Small intestine (tissue), 7 donors: ENCODE data around the gene RAPGEF2. TPM values are rescaled to one million over a fixed set of nuclear protein-coding genes. Genes with fewer than 3 reads are reported as not detected.
A peak's percentile ranks its signal among the peaks of the same experiment; 100 is the strongest.

ENCODE experiments used
- DNase-seq, 2 donors: peaks; one replicate each; pipeline versions ENCODE4 v3.0.0 to v3.0.0-alpha.2; 2013
- FAIRE-seq: peaks from 2 replicates; lab custom pipeline; 2012; peaks lifted over from hg19 to GRCh38; lab: Jason Lieb, UNC
- H3K27ac ChIP-seq, 3 donors: one replicate each; pipeline ENCODE4 v1.5.1; 2013; ENCODE audit warnings: low read length in 2 of 3, mild to moderate bottlenecking in 2 of 3, control low read depth in 1 of 3, inconsistent platforms in 1 of 3, low read depth in 1 of 3, moderate library complexity in 1 of 3
- H3K27me3 ChIP-seq, 3 donors: one replicate each; pipeline ENCODE4 v1.6.1; 2013; ENCODE audit warnings: low read length in 3 of 3, inconsistent platforms in 1 of 3; ENCODE audit not compliant: control insufficient read depth in 3 of 3, insufficient read depth in 3 of 3
- H3K36me3 ChIP-seq, 3 donors: one replicate each; pipeline ENCODE4 v1.6.1; 2013; ENCODE audit warnings: low read length in 3 of 3, inconsistent platforms in 1 of 3, low read depth in 1 of 3, mild to moderate bottlenecking in 1 of 3, moderate library complexity in 1 of 3; ENCODE audit not compliant: control insufficient read depth in 3 of 3, insufficient read depth in 2 of 3
- H3K4me1 ChIP-seq, 3 donors: one replicate each; pipeline ENCODE4 v1.6.1; 2013; ENCODE audit warnings: low read length in 2 of 3, inconsistent platforms in 1 of 3, low read depth in 1 of 3, mild to moderate bottlenecking in 1 of 3, moderate library complexity in 1 of 3; ENCODE audit not compliant: control insufficient read depth in 3 of 3, insufficient read depth in 2 of 3
- H3K4me3 ChIP-seq, 3 donors: one replicate each; pipeline ENCODE4 v1.5.1; 2013; ENCODE audit warnings: low read length in 3 of 3, control low read depth in 1 of 3, inconsistent platforms in 1 of 3, low read depth in 1 of 3, mild to moderate bottlenecking in 1 of 3, moderate library complexity in 1 of 3
- H3K9me3 ChIP-seq, 2 donors: one replicate each; pipeline ENCODE4 v1.6.1; 2013; ENCODE audit warnings: low read depth in 1 of 2, low read length in 1 of 2; ENCODE audit not compliant: control insufficient read depth in 2 of 2, insufficient read depth in 1 of 2
- WGBS, 3 donors: extraction: QIAGEN DNeasy Blood & Tissue Kit; methylation state at CpG; one replicate each; pipeline ENCODE4 v1.1.7; 2013; 5-methylcytosine and 5-hydroxymethylcytosine counted together
- polyA plus RNA-seq, 4 donors: library from polyadenylated mRNA; stranded (reverse) in 3 of 4; unstranded in 1 of 4; fragments of 200-250 nt in 3 of 4; fragments of 120-200 nt in 1 of 4; gene quantifications; one replicate each; pipeline versions ENCODE4 v1.2.1 to v1.2.3, GENCODE V29; 2013
- donor health status: healthy with polysubstance abuse.
- donor health status: control.
- donor health status: control.
- donor health status: Bipolar disorder and iron deficiency.
- donor health status: healthy.

Gene RAPGEF2
- polyA plus RNA-seq, 4 donors = 7.6 to 49.5 (median 11.8) TPM

- no peak overlapping the region for H3K4me3 ChIP-seq
- DNase-seq (no peak), FAIRE-seq (no peak)
- no peak overlapping the region for H3K27ac ChIP-seq
- peaks cover 0 to 8% (median 4%) of the 10 kb centered on the region in 3 donors for H3K4me1 ChIP-seq
- H3K36me3 ChIP-seq = no peaks in the 10 kb centered on the region
- H3K27me3 ChIP-seq = no peaks in the 10 kb centered on the region
- H3K9me3 ChIP-seq = no peaks in the 10 kb centered on the region
- WGBS, 3 donors = 74 to 93% (median 83%) methylated on average over 1 of the region's 1 CpG
Measured at GRCh38 chr4:159162576-159162975, 59.7 kb downstream of the RAPGEF2 start.

GRCh38 chr4:159163521-159163920 lies 60.6 kb downstream of the RAPGEF2 start:
- no peaks in the 10 kb centered on the region for H3K27me3 ChIP-seq
- peaks cover 0 to 4% (median 3%) of the 10 kb centered on the region in 3 donors for H3K4me1 ChIP-seq
- no peaks in the 10 kb centered on the region for H3K9me3 ChIP-seq
- FAIRE-seq (no peak), DNase-seq (no peak)
- H3K27ac ChIP-seq = no peak overlapping the region
- H3K36me3 ChIP-seq = no peaks in the 10 kb centered on the region
- no peak overlapping the region for H3K4me3 ChIP-seq

- WGBS, 3 donors = 93 to 95% (median 93%) methylated on average over 5 of the region's 5 CpGs
- Histone ChIP-seq H3K27ac (no peak overlapping the region), H3K9me3 (no peaks in the 10 kb centered on the region), H3K36me3 (no peaks in the 10 kb centered on the region), H3K4me3 (no peak overlapping the region), H3K27me3 (no peaks in the 10 kb centered on the region), H3K4me1 (peaks cover 0 to 7% (median 3%) of the 10 kb centered on the region in 3 donors)
- FAIRE-seq (no peak), DNase-seq (no peak)
Measured at GRCh38 chr4:159169404-159170302, 66.8 kb downstream of the RAPGEF2 start.

GRCh38 chr4:159171287-159171686 lies 68.4 kb downstream of the RAPGEF2 start:
- 90 to 93% (median 93%) methylated on average over 4 of the region's 4 CpGs for WGBS, 3 donors
- H3K4me1 ChIP-seq = peaks cover 0 to 8% (median 7%) of the 10 kb centered on the region in 3 donors

DNA sequence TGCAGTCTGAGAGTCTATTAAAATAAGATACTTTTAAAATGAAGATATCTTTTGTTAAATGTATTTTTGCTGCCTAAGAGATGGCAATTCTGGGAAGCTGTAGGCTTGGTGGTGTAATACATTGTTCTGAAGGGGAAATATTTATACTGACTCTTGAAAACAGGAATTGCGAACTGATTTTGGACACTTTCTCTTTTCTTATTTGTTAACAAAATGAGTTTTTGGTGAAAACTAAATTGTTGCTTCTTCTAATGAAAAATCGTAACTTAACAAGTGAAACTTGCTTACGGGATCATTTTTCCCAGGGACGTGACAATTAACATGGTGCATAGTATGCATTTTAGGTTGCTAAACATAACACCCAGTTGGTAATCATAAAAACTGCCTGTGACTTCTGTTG lies 71.0 kb downstream of the RAPGEF2 start:
- WGBS, 3 donors = 68 to 88% (median 80%) methylated on average over 4 of the region's 4 CpGs
- Histone ChIP-seq H3K36me3 (no peaks in the 10 kb centered on the region), H3K27ac (no peak overlapping the region), H3K4me3 (no peak overlapping the region), H3K27me3 (no peaks in the 10 kb centered on the region), H3K9me3 (no peaks in the 10 kb centered on the region), H3K4me1 (peaks cover 0 to 6% (median 5%) of the 10 kb centered on the region in 3 donors)
- no peak for DNase-seq
- no peak for FAIRE-seq

More at GRCh38 chr4:159171287-159171686, 68.4 kb downstream of the RAPGEF2 start:
- Histone ChIP-seq H3K27ac (no peak overlapping the region), H3K36me3 (no peaks in the 10 kb centered on the region), H3K4me3 (no peak overlapping the region), H3K27me3 (no peaks in the 10 kb centered on the region), H3K9me3 (no peaks in the 10 kb centered on the region)
- FAIRE-seq = no peak
- DNase-seq = no peak

DNA sequence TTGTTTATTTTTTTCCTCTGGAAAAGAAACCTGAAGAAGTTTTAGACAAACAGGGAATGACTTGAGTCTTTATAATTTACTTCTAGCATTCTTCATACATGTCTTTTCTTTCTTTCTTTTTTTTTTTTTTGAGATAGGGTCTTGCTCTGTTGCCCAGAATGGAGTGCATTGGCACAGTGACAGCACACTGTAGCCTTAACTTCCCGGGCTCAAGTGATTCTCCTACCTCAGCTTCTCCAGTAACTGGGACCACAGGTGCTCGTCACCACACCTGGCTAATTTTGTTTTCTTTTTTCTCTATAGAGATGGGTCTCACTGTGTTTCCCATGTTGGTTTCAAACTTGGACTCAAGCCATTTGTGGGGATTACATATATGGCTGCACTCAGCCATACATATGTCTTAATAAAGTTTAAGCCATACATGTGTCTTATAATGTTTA lies 71.8 kb downstream of the RAPGEF2 start:
- no peak overlapping the region for H3K27ac ChIP-seq
- DNase-seq = no peak
- WGBS, 3 donors = 58 to 72% (median 68%) methylated on average over 2 of the region's 2 CpGs

GRCh38 chr4:159175085-159175988 lies 72.5 kb downstream of the RAPGEF2 start:
- DNase-seq (peak; percentile 76 to 81), FAIRE-seq (no peak)
- no peaks in the 10 kb centered on the region for H3K27me3 ChIP-seq
- H3K4me3 ChIP-seq = no peak overlapping the region
- peaks cover 0 to 10% (median 5%) of the 10 kb centered on the region in 3 donors for H3K4me1 ChIP-seq
- H3K9me3 ChIP-seq = no peaks in the 10 kb centered on the region
- H3K27ac ChIP-seq = no peak overlapping the region
- 23 to 24% (median 23%) methylated on average over 14 of the region's 14 CpGs for WGBS, 3 donors
- H3K36me3 ChIP-seq = no peaks in the 10 kb centered on the region

More for the DNA sequence above, 71.8 kb downstream of the RAPGEF2 start:
- Histone ChIP-seq H3K4me1 (peaks cover 0 to 10% (median 5%) of the 10 kb centered on the region in 3 donors), H3K27me3 (no peaks in the 10 kb centered on the region), H3K4me3 (no peak overlapping the region), H3K9me3 (no peaks in the 10 kb centered on the region), H3K36me3 (no peaks in the 10 kb centered on the region)
- no peak for FAIRE-seq

DNA sequence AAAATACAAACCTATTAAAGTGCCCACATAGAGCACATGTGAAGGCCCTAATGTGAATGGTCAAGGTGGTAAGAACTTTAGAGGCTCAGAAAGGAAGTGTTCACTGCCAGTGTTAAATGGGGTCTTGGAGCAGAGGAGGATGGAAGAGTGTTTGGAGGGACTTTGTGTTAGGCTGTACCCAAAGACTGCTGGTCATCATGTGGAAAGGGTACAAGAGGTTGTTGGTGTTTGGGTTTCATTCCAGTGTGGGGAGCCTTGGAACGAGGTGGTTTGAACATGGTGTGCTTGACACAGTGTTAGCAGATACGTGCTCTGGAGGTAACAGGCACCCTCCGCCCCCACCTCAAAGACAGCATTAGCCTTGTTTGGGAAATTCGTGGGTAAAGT lies 73.1 kb downstream of the RAPGEF2 start:
- H3K4me1 ChIP-seq = peaks cover 0 to 10% (median 5%) of the 10 kb centered on the region in 3 donors
- H3K27me3 ChIP-seq = no peaks in the 10 kb centered on the region
- H3K9me3 ChIP-seq = no peaks in the 10 kb centered on the region
- FAIRE-seq = no peak
- H3K36me3 ChIP-seq = no peaks in the 10 kb centered on the region
- 70 to 75% (median 73%) methylated on average over 4 of the region's 4 CpGs for WGBS, 3 donors
- no peak overlapping the region for H3K27ac ChIP-seq
- H3K4me3 ChIP-seq = no peak overlapping the region
- DNase-seq = no peak
